SK-N-SH (cell line): ENCODE results near the gene MYDGF. TPM values are rescaled to one million over a fixed set of nuclear protein-coding genes. Genes with fewer than 3 reads are reported as not detected.

Experiments
- CTCF ChIA-PET: fragments of 300-600, 350-600 bp; formaldehyde crosslinking; extraction: SDS; loops from one replicate; lab custom pipeline; 2021; lab: Yijun Ruan, JAX
- POLR2A ChIA-PET: fragments of 350-600 bp; sonication (Branson Sonifier 250); formaldehyde crosslinking; extraction: SDS; loops from one replicate; lab custom pipeline; 2020; ENCODE audit warnings: antibody characterized with exemption, inconsistent platforms; lab: Yijun Ruan, JAX
- DNase-seq: peaks from one replicate; pipeline ENCODE4 v3.0.0; 2012
- H2AFZ ChIP-seq: fragments of 200-600 bp; sonication (generic); 2 replicates; pipeline ENCODE4 v1.8.1; 2016; ENCODE audit warnings: antibody characterized with exemption, mild to moderate bottlenecking, low read depth
- H3F3A ChIP-seq: fragments of 200-600 bp; sonication (generic); replicated peaks from 2 replicates; pipeline ENCODE3; 2016; ENCODE audit warnings: antibody characterized with exemption, mild to moderate bottlenecking; ENCODE audit not compliant: insufficient read depth
- H3K27ac ChIP-seq, 2 experiments: fragments of 200-500 bp in 1 of 2; fragments of 200-600 bp in 1 of 2; sonication (Bioruptor generic) in 1 of 2; sonication (generic), shearing (Covaris generic) in 1 of 2; 2 replicates each; pipeline versions ENCODE4 v1.5.1 to v1.6.1; 2014 to 2016; ENCODE audit warnings: low read depth in 2 of 2, inconsistent platforms in 1 of 2, low read length in 1 of 2, mild to moderate bottlenecking in 1 of 2, mixed read lengths in 1 of 2
- H3K27me3 ChIP-seq: fragments of 200-600 bp; sonication (generic), shearing (Covaris generic); 2 replicates; pipeline ENCODE4 v1.6.1; 2016; ENCODE audit warnings: mixed run types; ENCODE audit not compliant: insufficient read depth
- H3K36me3 ChIP-seq, 2 experiments: fragments of 200-500 bp in 1 of 2; fragments of 200-600 bp in 1 of 2; sonication (Bioruptor generic) in 1 of 2; sonication (generic) in 1 of 2; replicated peaks in 1 of 2; 2 replicates each; pipeline versions ENCODE3 to v1.5.1; 2014 to 2016; ENCODE audit warnings: low read length in 1 of 2, mild to moderate bottlenecking in 1 of 2; ENCODE audit not compliant: insufficient read depth in 2 of 2, control insufficient read depth in 1 of 2
- H3K4me1 ChIP-seq, 2 experiments: fragments of 200-500 bp in 1 of 2; fragments of 200-600 bp in 1 of 2; sonication (Bioruptor generic) in 1 of 2; sonication (generic), shearing (Covaris generic) in 1 of 2; 2 replicates each; pipeline versions ENCODE4 v1.5.1 to v1.6.1; 2014 to 2016; ENCODE audit warnings: low read depth in 1 of 2, low read length in 1 of 2, mixed run types in 1 of 2; ENCODE audit not compliant: insufficient read depth in 2 of 2, control insufficient read depth in 1 of 2
- H3K4me2 ChIP-seq: fragments of 200-600 bp; sonication (generic), shearing (Covaris generic); 2 replicates; pipeline ENCODE4 v1.6.1; 2017; ENCODE audit warnings: mixed run types
- H3K4me3 ChIP-seq, 2 experiments: fragments of 200-500 bp in 1 of 2; fragments of 200-600 bp in 1 of 2; sonication (Bioruptor generic) in 1 of 2; sonication (generic), shearing (Covaris generic) in 1 of 2; 2 replicates each; pipeline versions ENCODE4 v1.5.1 to v1.8.1; 2014 to 2016; ENCODE audit warnings: low read depth in 2 of 2, inconsistent platforms in 1 of 2, low read length in 1 of 2, mild to moderate bottlenecking in 1 of 2, mixed read lengths in 1 of 2, moderate library complexity in 1 of 2
- H3K79me2 ChIP-seq: fragments of 200-600 bp; sonication (generic); 2 replicates; pipeline ENCODE4 v1.8.1; 2017; ENCODE audit warnings: mild to moderate bottlenecking; ENCODE audit not compliant: insufficient read depth
- H3K9ac ChIP-seq: fragments of 200-600 bp; sonication (generic); 2 replicates; pipeline ENCODE4 v1.6.1; 2017; ENCODE audit warnings: mixed run types
- H3K9me2 ChIP-seq: fragments of 200-600 bp; sonication (generic); 2 replicates; pipeline ENCODE4 v1.6.1; 2017; ENCODE audit warnings: mixed run types
- H3K9me3 ChIP-seq: fragments of 200-600 bp; sonication (generic); 2 replicates; pipeline ENCODE4 v1.6.1; 2017; ENCODE audit warnings: mixed run types, mild to moderate bottlenecking, moderate library complexity
- H4K20me1 ChIP-seq: fragments of 200-600 bp; sonication (generic); 2 replicates; pipeline ENCODE4 v1.6.1; 2017; ENCODE audit warnings: mild to moderate bottlenecking, mixed run types; ENCODE audit not compliant: insufficient read depth
- CHD2 ChIP-seq: fragments of 150-350 bp; IDR thresholded peaks from 2 replicates; pipeline ENCODE4 v1.6.1; 2018; ENCODE audit warnings: low read length; ENCODE audit not compliant: partially characterized antibody
- CTCF ChIP-seq: fragments of 200-600 bp; sonication (generic); IDR thresholded peaks from 2 replicates; pipeline ENCODE4 v1.6.1; 2017; ENCODE audit warnings: antibody characterized with exemption, mild to moderate bottlenecking, moderate library complexity
- ELF1 ChIP-seq: IDR thresholded peaks from 2 replicates; pipeline ENCODE4 v1.4.0; 2012
- EZH2phosphoT487 ChIP-seq: fragments of 200-600 bp; sonication (generic); IDR thresholded peaks from 2 replicates; pipeline ENCODE4 v1.6.1; 2017; ENCODE audit warnings: low read depth, mixed run types, mild to moderate bottlenecking, antibody characterized with exemption, moderate library complexity, borderline replicate concordance
- GABPA ChIP-seq: IDR thresholded peaks from 2 replicates; pipeline ENCODE4 v1.4.0; 2012; ENCODE audit warnings: low read depth, mild to moderate bottlenecking
- JUND ChIP-seq: IDR thresholded peaks from 2 replicates; pipeline ENCODE4 v1.4.0; 2012
- MEF2A ChIP-seq: IDR thresholded peaks from 2 replicates; pipeline ENCODE4 v1.4.0; 2012; ENCODE audit warnings: low read depth, borderline replicate concordance
- MXI1 ChIP-seq: IDR thresholded peaks from 2 replicates; pipeline ENCODE4 v1.6.1; 2012; ENCODE audit warnings: mild to moderate bottlenecking, low read depth, low read length, improper control_type of control experiment
- RAD21 ChIP-seq: IDR thresholded peaks from 2 replicates; pipeline ENCODE4 v1.6.1; 2012; ENCODE audit warnings: mild to moderate bottlenecking, low read length
- RFX5 ChIP-seq: IDR thresholded peaks from 2 replicates; pipeline ENCODE4 v1.6.1; 2012; ENCODE audit warnings: mild to moderate bottlenecking, improper control_type of control experiment, low read length
- RXRA ChIP-seq: IDR thresholded peaks from 2 replicates; pipeline ENCODE4 v1.4.0; 2012; ENCODE audit warnings: low read depth, mild to moderate bottlenecking, borderline replicate concordance
- SMC3 ChIP-seq: IDR thresholded peaks from 2 replicates; pipeline ENCODE4 v1.6.1; 2012; ENCODE audit warnings: low read depth, low read length, improper control_type of control experiment
- TAF1 ChIP-seq: IDR thresholded peaks from 2 replicates; pipeline ENCODE4 v1.6.1; 2012; ENCODE audit warnings: low read depth, mild to moderate bottlenecking, low read length, moderate library complexity, borderline replicate concordance
- TCF12 ChIP-seq: IDR thresholded peaks from 2 replicates; pipeline ENCODE4 v1.4.0; 2012
- TEAD4 ChIP-seq: IDR thresholded peaks from 2 replicates; pipeline ENCODE4 v1.4.0; 2012; ENCODE audit warnings: mild to moderate bottlenecking, borderline replicate concordance; ENCODE audit not compliant: insufficient read depth
- USF1 ChIP-seq: IDR thresholded peaks from 2 replicates; pipeline ENCODE4 v1.4.0; 2012; ENCODE audit warnings: low read depth, borderline replicate concordance
- YY1 ChIP-seq: IDR thresholded peaks from 2 replicates; pipeline ENCODE4 v1.4.0; 2012; ENCODE audit warnings: low read depth, mild to moderate bottlenecking
- WGBS: methylation state at CpG from one replicate; pipeline ENCODE4 v1.1.6; 2017; ENCODE audit warnings: low lambda C conversion rate; 5-methylcytosine and 5-hydroxymethylcytosine counted together
- polyA plus RNA-seq, 3 experiments: library from polyadenylated mRNA; depleted of rRNA; stranded (reverse); fragments of >200 nt; gene quantifications; 2 replicates each; pipeline ENCODE4 v1.2.3, GENCODE V29; 2012
- TF ChIP-seq, protein P1 (sequence below): IDR thresholded peaks from 2 replicates; pipeline ENCODE4; 2012
- TF ChIP-seq, protein P2 (sequence below): IDR thresholded peaks from 2 replicates; pipeline ENCODE4 v1.4.0; 2012; ENCODE audit warnings: low read depth
- TF ChIP-seq, protein P3 (sequence below): fragments of 150-350 bp; IDR thresholded peaks from 2 replicates; pipeline ENCODE4 v1.6.1; 2017; ENCODE audit warnings: antibody characterized with exemption, low read length, low read depth, borderline replicate concordance

The MYDGF gene
- polyA plus RNA-seq, 1 of the 3 experiments (the other 2 are of a cell fraction) = 312 TPM

DNA sequence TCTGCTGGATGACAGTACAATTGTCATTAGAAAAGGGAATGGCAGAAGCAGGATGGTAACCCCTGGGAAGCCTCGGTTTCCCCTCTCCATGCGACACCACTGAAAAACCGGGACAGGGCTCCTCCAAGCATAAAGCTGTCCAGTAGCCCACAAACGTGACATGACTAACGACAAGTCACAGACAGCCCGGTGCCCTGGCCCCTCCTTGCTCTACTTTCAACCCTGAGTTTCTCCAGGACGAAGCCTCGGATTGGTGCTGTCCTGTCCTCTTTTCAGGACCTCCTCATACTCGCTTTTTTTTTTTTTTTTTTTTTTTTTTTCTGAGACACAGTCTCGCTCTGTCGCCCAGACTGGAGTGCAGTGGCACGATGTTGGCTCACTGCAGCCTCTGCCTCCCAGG is 37.2 kb upstream of the MYDGF start:
- Histone ChIP-seq H3K36me3 (peaks cover 29% of the 10 kb centered on the region in 2 experiments), H3F3A (no peaks in the 10 kb centered on the region), H3K4me1 (no peaks in the 10 kb centered on the region), H4K20me1 (no peaks in the 10 kb centered on the region), H3K4me3 (no peak overlapping the region), H3K9me3 (no peaks in the 10 kb centered on the region), H3K9me2 (no peaks in the 10 kb centered on the region), H3K4me2 (no peak overlapping the region), H2AFZ (no peak overlapping the region), H3K79me2 (peaks cover 15% of the 10 kb centered on the region; the same call in 1 of the 2 replicates), H3K9ac (no peak overlapping the region), H3K27me3 (no peaks in the 10 kb centered on the region), H3K27ac (no peak overlapping the region)
- 86% methylated on average over 11 of the region's 12 CpGs for WGBS
- no peak for TF ChIP-seq GABPA
- no peak for TF ChIP-seq TCF12
- TF ChIP-seq, protein P1, sequence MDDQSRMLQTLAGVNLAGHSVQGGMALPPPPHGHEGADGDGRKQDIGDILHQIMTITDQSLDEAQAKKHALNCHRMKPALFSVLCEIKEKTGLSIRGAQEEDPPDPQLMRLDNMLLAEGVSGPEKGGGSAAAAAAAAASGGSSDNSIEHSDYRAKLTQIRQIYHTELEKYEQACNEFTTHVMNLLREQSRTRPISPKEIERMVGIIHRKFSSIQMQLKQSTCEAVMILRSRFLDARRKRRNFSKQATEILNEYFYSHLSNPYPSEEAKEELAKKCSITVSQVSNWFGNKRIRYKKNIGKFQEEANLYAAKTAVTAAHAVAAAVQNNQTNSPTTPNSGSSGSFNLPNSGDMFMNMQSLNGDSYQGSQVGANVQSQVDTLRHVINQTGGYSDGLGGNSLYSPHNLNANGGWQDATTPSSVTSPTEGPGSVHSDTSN = no peak
- TF ChIP-seq CTCF = no peak
- TF ChIP-seq JUND = no peak
- no peak for DNase-seq
- ChIA-PET CTCF (interaction anchor here (0.7 kb wide), 1 partner anchor 30 kb away, joined by 3 read pairs; no protein-coding TSS in a partner anchor), POLR2A (no interaction called here)

DNA sequence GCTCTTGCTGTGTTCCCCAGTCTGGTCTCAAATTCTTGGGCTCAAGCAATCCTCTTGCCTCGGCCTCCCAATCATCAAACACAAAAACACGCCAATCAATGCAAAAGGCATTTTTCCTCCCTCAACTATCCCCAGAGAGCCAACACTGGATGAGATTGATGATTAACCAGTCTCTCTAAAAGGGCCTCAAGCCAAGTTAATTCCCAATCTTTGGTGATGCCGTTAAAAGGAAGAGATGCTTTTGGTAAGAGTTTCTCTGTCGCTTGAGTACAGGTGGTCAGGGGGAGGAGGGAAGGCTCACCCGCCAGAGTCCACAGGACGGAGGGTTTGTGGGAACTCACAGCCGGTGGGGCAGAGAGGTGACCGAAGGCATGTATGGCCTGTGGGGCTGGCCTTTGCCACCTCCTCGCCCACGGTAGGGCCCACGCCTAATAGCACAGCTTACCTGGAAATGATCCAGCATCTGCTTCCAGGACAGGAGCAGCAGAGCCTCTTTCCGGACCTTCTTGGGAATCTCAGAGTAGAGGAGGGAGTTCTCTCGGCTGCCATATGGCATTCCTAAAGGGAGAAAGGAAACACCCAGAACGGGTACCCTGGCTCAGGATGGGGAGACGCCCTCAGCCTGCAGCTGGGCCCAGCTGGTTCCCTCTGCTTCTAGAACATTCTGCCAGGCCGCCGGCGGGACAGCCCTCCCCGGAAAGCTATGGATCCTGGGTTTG is 35.4 kb upstream of the MYDGF start:
- no peak overlapping the region for H3K9ac ChIP-seq
- CTCF ChIA-PET = no interaction called here
- TF ChIP-seq TEAD4 = no peak
- no peak for TF ChIP-seq TAF1
- no peak for TF ChIP-seq GABPA
- TF ChIP-seq, protein P2, sequence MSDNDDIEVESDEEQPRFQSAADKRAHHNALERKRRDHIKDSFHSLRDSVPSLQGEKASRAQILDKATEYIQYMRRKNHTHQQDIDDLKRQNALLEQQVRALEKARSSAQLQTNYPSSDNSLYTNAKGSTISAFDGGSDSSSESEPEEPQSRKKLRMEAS = no peak
- TF ChIP-seq CHD2 = no peak
- no peak for TF ChIP-seq CTCF
- TF ChIP-seq TCF12 = no peak
- TF ChIP-seq SMC3 = no peak
- TF ChIP-seq USF1 = no peak
- TF ChIP-seq, protein P3, sequence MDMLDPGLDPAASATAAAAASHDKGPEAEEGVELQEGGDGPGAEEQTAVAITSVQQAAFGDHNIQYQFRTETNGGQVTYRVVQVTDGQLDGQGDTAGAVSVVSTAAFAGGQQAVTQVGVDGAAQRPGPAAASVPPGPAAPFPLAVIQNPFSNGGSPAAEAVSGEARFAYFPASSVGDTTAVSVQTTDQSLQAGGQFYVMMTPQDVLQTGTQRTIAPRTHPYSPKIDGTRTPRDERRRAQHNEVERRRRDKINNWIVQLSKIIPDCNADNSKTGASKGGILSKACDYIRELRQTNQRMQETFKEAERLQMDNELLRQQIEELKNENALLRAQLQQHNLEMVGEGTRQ = no peak
- TF ChIP-seq RAD21 = no peak
- no peak for TF ChIP-seq YY1
- no peak for TF ChIP-seq RXRA
- no peak for TF ChIP-seq EZH2phosphoT487
- no peak for TF ChIP-seq MXI1
- no peak for TF ChIP-seq MEF2A
- TF ChIP-seq RFX5 = no peak
- TF ChIP-seq ELF1 = no peak

More for the DNA sequence above, 35.4 kb upstream of the MYDGF start:
- Histone ChIP-seq H3K27ac (no peak overlapping the region), H3K27me3 (no peaks in the 10 kb centered on the region), H3K9me2 (no peaks in the 10 kb centered on the region), H3K36me3 (peaks cover 30 to 37% of the 10 kb centered on the region in 2 experiments), H3K9me3 (no peaks in the 10 kb centered on the region), H2AFZ (no peak overlapping the region), H3K4me3 (no peak overlapping the region), H3K4me2 (no peak overlapping the region), H4K20me1 (no peaks in the 10 kb centered on the region), H3K79me2 (no peaks in the 10 kb centered on the region; the same call in 1 of the 2 replicates), H3K4me1 (no peaks in the 10 kb centered on the region), H3F3A (no peaks in the 10 kb centered on the region)
- no peak for DNase-seq
- POLR2A ChIA-PET = interaction anchor here (0.6 kb wide), 1 partner anchor 1007 kb away, joined by 3 read pairs; no protein-coding TSS in a partner anchor
- WGBS = over 99% methylated on average over 13 of the region's 19 CpGs
